ENCODE data around the gene ADAM19. TPM values are rescaled to one million over a fixed set of nuclear protein-coding genes. Genes with fewer than 3 reads are reported as not detected.

The ADAM19 gene
- total RNA-seq, 1 experiment from 2014 or later: 45.6 TPM

GRCh38 chr5:157519579-157520253 is 55.9 kb downstream of the ADAM19 start:
- DNase-seq (ENCODE audit: low read depth): no peak

DNA sequence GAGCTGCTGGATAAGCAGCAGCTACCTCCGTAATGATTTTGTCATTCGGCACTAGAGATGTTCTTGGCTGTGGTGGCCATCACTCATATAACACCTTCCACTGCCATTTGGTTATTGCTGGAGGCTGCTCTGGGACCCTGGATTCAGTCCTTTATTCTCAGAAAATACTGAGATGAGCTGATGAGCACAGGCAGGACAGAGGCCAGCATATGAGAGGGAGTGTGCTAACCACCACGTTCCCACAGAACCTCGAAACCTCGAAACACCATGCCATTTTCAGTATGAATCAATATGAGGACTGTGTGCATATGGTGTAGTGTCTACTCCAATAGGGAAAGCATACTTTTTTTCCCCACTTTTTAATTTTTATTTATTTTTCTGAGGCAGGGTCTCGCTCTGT is 56.6 kb downstream of the ADAM19 start:
- DNase-seq (ENCODE audit: low read depth): no peak

- peak; percentile 93 for DNase-seq (ENCODE audit: low read depth)
Observed at GRCh38 chr5:157516626-157517325, 58.8 kb downstream of the ADAM19 start.

- peak; percentile 93 for DNase-seq (ENCODE audit: low read depth)
Observed at GRCh38 chr5:157516006-157516405, 59.6 kb downstream of the ADAM19 start.

DNA sequence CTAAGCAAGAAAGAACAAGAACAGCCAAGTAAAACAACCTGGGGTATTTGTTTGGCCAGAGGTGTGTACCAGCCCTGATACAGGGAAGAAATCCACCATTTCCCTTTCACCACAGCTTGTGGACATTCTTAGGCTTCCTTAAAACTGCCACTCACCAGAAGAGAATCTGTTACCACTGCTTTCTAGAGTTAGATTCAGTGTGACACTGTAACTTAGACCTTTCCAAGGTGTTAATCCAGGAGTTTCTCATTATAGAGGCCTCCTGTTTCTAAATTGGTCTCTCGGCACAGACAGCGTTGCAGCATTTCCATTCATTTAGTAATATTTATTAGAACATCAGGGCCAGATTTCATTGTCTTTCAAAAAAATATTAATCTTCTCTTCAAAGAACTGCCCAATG is 60.6 kb downstream of the ADAM19 start:
- no peak for DNase-seq (ENCODE audit: low read depth)

DNA sequence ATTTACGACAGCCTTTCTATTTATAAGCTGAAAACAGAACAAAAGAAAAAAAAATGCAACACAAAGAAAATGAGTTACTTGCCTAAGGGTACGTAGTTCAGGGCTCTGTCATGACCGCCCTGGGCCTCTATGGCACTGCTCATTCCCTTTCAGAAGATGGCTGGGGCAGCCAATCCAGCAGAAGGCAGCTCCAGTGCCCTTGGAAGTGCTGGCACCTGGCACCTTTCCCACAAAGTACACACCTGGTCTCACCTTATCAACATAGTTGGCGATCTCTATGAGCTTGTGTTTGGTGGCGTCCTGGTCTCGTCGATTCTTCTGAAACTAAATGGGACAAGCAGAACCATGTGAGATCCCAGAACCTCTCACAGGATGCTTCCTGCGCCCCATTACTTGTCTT is 62.4 kb downstream of the ADAM19 start:
- no peak for DNase-seq (ENCODE audit: low read depth)

- peak; percentile 98 for DNase-seq (ENCODE audit: low read depth)
Observed at GRCh38 chr5:157511651-157512644, 63.6 kb downstream of the ADAM19 start.

GRCh38 chr5:157510682-157511081 is 64.9 kb downstream of the ADAM19 start:
- DNase-seq (ENCODE audit: low read depth): no peak

GRCh38 chr5:157509587-157509986 is 66.0 kb downstream of the ADAM19 start:
- DNase-seq (ENCODE audit: low read depth): no peak

DNA sequence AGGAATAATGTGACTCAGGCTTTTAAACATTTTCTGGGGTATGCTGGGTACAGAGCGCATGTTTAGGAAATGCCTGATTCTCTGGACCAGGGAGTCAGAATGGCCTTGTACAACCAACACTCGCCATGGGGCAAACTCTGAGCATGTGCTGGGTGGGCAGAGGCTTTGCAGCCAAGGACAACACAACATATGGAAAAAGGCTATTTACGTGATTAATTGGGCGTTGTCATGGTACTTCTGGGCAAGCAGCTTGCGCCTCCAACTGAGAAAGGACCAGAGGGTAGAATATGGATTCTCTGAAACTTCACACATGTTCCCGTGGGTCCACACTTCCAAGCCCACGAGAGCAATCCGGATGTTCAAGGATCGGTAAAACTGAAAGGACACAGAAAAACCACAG is 66.5 kb downstream of the ADAM19 start:
- DNase-seq (ENCODE audit: low read depth): no peak

DNA sequence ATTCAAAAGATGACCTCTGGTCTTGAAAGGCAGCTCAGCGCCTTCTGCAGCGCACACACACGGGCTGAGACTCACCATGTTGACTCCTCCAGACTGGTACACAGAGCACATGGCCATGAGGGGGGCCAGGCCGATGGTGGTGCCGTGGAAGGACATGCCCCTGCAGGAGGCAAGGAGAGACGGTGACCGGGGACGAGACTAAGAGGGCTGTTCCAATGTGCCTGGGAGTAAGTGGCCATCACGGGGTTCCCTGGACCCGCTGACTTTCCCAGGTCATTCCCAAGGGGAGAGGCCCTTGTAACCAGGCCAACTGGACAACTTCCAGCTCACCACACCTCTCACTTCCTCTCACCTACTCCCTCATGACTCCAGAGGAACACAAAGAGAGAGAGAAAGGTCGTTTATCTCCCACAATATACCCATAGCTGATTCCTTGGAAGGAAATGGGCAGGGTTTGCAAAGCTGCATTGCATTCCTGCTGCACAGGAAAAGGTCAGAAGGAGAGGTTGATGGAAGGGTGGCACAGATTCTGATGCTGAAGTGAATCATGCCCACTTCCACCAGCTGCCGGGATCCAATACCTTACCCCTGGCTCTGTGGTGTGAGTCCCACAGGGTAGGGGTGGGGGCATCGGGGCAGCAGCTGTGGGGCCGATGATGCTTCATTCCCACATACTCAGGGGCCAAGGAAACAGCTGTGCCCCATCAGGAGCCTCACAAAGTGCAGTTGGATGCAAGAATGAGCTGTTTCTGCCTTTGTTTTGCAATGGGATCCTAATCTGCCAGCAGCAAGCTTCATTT is 68.4 kb downstream of the ADAM19 start:
- peak; percentile 96 for DNase-seq (ENCODE audit: low read depth)

- no peak for DNase-seq (ENCODE audit: low read depth)
Observed at GRCh38 chr5:157506066-157506590, 69.4 kb downstream of the ADAM19 start.

GRCh38 chr5:157505496-157505895 is 70.1 kb downstream of the ADAM19 start:
- no peak for DNase-seq (ENCODE audit: low read depth)

DNA sequence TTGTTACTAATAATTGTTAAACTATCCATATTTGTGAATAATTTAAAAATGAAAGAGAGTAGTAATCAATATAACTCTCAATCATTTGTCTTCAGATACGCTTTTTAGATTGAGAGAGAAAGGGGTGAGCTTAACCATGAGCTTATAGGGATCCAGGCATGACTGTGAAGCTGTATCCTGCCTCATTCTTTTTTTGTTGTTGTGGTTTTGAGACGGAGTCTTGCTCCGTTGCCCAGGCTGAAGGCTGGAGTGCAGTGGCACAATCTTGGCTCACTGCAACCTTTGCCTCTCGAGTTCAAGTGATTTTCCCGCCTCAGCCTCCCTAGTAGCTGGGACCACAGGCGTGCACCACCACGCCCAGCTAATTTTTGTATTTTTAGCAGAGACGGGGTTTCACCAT is 71.5 kb downstream of the ADAM19 start:
- no peak for DNase-seq (ENCODE audit: low read depth)

DNA sequence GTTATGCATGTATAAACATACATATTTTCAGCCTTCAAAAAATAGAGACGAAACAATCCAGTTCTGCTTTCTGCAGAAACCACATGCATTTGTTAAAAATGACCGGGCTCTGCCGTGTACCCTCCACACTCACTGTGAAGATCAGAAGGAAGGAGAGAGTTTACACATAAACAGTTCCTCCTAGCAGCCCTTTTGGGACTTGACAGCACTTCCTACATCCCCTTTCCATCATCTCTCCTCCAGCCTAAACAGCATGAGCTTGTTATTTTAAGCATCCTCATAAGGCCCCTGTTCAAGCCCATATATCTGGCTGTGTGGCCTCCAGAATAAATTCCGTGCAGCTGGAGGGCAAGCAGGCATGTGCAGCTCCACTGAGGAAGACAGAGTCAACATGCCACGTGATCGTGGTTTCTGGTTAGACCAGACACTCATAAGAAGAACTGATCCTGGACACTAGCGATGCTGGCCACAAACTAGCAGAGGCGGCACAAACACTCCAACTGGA is 73.4 kb downstream of the ADAM19 start:
- DNase-seq (ENCODE audit: low read depth): no peak

DNA sequence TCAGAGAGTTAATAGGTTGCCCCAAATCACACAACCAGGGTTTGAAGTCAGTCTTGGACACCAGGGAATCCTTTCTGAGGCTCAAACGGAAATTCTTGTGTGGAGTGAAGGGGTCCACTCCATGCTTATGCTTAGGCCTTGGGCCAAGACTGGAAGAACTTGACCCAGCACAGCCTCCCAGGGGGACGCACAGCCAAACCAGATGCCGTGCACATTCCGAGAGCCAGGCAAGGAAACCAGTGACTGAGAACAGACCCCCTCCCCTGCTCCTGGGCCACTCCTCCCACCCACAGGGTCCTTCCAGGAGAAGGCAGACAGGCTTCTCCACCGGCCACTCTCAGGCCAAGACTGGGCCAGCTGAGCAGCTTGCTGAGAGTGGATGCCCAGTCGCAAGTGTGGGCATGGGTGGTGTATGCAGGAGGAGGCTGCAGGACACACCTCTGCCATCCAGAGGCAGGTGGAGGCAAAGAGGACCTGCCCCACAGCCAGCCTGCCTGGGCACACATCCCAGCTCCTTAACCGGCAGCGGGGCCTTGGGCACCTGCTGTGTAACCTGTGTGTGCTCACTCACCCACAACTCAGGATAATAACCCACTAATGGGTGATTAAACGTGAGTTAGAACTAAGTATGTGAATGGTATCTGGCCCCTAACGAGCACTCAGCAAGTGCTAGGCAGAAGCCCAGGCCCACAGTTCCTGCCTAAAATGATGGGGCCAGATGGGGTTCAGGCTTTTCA is 77.5 kb downstream of the ADAM19 start:
- no peak for DNase-seq (ENCODE audit: low read depth)

DNA sequence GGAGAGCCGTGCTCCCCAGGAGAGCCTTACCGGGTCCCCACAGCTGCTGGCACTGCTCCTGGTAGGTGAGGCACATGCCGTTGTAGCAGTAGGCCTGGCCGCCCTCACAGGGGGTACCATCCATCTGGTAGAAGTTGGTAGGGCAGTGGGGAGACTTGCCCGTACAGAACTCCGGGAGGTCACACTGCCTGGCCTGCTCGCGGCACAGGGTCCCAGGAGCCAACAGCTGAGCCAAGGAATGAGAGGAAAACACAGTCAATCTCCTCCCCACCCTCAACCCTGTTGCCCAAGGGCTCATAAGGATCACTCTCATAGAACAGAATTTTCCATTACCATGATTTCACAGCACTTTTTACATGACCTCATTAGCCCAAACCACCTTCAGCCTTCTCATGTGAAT is 78.7 kb downstream of the ADAM19 start:
- DNase-seq (ENCODE audit: low read depth): no peak

DNA sequence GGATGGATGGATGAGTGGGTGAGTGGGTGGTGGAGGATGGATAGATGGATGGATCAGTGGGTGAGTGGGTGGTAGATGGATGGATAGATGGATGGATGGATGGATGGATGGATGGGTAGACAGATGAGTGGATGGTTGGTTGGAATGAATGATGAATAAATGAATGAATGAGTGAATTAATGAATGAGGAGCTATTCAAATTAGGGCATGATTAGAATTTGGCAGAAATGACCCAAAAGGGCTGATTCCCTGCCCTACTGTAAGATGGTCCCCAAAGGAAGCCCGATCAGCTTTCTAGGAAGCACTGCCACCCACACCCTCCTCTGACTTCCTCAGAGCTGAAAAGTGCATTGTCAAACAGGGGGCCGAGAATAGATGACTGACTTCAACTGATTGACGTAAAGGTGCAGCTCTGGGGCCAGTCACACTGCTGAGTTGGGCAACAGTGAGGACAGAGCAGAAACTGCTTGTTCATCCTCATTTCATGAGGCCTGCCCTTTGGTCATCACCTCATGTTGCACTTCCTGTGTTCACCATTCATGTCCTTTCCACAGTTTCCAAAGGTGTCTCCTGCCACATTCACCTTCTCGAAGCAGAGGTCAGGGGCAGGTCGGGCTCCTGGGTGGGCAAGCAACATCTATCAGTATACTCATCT is 81.3 kb downstream of the ADAM19 start:
- no peak for DNase-seq (ENCODE audit: low read depth)

DNA sequence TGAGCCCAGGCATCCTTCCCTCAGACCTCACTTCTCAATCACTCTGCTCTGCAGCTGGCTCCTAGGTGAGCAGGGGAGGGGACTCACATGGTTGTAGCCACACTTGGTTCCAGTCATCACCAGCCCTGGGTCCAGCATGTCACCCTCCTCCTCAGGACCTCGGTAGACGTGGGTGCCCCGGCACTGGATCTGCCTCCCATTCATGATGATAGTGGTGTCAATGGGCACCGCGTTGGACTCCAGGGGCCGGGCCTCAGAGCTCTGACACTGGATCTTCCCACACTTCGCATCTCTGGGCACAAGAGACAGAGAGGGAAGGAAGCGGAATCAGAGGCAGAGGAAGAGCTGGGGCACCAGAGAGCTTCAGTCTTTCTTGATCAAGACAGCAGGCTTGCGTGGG is 82.7 kb downstream of the ADAM19 start:
- no peak for DNase-seq (ENCODE audit: low read depth)

All from HT1080 (cell line).